22Rv1 (cell line): ENCODE measurements around the gene MAMLD1.

Experiments
- H3K27ac ChIP-seq: fragments of 450-650 bp; 2 replicates; pipeline ENCODE4 v1.5.1; 2017
- ZFX ChIP-seq: fragments of 450-650 bp; IDR thresholded peaks from 2 replicates; pipeline ENCODE4 v1.6.1; 2017; ENCODE audit warnings: antibody characterized with exemption, borderline replicate concordance
- TF ChIP-seq, protein P1 (sequence below): fragments of 450-650 bp; IDR thresholded peaks from 2 replicates; pipeline ENCODE4 v1.5.1; 2017; ENCODE audit warnings: mild to moderate bottlenecking

Gene MAMLD1

DNA sequence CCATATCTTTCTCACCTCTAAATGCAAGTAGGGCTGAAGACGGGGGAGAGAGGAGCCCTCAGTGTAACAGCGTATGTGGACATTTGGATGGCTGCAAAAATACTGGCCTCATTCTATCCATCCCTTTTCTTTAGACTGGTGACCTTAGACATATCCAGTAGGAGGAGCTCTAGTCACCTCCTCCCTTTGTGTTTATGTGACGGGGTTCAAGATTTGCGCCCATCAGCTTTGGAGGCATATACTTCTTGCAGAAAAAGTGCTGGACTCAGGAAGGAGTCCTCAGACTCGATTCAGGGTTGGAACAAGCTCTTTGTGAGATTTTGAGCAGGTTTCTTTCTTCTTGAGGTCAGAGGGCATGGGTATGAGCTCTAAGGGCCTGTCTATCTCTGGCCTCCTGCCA is 86.2 kb downstream of the MAMLD1 start:
- TF ChIP-seq, protein P1, sequence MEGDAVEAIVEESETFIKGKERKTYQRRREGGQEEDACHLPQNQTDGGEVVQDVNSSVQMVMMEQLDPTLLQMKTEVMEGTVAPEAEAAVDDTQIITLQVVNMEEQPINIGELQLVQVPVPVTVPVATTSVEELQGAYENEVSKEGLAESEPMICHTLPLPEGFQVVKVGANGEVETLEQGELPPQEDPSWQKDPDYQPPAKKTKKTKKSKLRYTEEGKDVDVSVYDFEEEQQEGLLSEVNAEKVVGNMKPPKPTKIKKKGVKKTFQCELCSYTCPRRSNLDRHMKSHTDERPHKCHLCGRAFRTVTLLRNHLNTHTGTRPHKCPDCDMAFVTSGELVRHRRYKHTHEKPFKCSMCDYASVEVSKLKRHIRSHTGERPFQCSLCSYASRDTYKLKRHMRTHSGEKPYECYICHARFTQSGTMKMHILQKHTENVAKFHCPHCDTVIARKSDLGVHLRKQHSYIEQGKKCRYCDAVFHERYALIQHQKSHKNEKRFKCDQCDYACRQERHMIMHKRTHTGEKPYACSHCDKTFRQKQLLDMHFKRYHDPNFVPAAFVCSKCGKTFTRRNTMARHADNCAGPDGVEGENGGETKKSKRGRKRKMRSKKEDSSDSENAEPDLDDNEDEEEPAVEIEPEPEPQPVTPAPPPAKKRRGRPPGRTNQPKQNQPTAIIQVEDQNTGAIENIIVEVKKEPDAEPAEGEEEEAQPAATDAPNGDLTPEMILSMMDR = no peak
- no peak for TF ChIP-seq ZFX

DNA sequence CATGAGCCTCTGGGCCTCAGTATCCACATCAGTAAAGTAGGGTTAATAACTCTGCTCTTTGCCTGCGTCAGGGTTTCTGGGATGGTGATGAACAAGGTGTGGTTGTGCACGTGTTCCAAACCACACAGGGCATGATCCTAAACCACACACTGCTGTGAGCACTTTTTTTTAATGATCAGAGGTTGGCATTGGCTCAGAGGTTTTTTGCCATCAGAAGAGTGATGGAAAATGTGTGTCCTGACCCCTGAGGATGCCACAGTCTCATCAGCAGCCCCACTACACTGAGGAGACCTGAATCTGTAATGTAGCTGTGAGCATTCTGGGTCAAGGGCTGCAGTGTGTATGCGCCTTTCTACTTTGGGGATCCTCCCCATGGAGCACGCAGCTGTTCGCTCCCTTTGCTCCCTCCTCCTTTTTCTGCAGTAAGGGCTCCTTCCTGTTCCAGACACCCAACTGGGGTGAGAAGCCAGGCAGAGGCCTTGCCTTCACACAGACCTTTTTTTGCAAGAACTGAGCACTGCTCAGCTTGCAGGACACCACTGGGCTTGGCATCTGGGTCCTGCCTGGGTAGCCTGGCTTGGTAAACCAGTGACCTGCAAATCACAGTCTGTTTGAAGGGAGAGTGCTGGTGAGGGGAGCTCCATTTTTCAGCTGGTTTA is 87.5 kb downstream of the MAMLD1 start:
- H3K27ac ChIP-seq = no peak overlapping the region
- TF ChIP-seq, protein P1 = no peak
- no peak for TF ChIP-seq ZFX

More for the DNA sequence above, 86.2 kb downstream of the MAMLD1 start:
- H3K27ac ChIP-seq = no peak overlapping the region

DNA sequence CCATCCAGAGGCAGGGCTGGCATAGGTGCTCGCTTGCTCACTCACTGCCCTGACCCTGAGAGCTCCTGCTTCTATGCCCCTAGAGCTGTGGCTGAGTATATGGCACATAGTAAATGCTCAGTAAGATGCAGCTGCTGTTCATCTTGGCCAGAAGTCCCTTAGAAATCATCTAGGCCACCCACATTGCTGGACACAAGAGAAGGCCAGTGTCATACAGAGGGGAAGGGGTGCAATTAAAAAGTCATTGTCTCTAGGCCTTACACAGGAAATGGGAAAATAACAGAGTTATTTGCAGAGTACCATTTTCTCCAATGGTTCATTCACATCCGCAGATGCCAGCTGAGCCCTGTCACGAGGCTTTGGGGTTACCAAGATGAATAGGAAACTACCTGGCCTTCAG is 88.8 kb downstream of the MAMLD1 start:
- TF ChIP-seq ZFX = no peak
- TF ChIP-seq, protein P1 = no peak
- H3K27ac ChIP-seq = no peak overlapping the region

DNA sequence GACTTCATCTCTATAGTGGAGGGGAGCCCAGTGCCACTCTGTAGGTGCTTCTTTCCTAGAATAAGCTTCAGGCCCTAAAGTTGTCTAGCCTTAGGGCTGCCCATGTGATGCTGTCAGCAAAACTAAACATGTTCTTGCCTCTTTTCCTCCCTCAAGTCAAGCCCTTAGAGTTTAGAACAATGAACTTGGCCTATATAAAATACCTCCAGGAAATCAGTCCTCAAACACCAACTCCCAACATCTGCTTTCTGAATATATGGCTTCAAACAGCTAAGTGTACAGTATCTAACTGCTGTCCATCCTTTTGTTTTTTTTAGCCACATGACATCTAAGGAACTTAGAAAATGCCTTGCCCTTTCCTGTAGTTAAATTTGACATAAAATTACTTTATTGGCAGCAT is 91.0 kb downstream of the MAMLD1 start:
- H3K27ac ChIP-seq = no peak overlapping the region
- no peak for TF ChIP-seq ZFX
- TF ChIP-seq, protein P1 = no peak

DNA sequence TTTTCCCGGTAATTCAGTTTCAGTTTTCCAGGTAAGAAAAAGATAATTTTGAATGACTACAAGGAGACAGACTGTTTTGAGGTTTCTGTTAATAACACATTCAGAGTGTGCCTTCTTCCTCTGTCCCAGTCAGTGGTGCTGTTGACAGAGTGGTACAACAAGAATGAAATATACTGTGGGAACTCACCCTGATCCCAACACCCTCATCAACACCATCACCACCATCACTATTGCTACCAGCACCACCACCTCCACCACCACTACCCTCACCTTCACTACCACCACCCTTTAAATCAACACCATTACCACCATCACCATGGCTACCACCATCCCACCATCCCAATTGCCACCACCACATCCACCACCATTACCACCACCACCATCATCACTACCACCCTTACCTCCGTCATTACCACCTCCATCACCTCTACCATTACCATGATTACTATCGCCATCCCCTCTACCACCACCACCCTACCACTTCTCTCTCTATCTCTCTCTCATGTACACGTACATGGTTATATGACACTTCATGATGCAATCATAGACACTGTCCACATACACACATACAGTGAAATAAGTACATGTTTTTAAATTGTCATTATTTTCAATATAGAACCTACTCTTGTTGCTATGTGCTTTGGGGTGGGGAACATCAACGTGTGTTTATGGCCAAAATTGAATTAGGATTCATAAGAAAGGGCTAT is 91.5 kb downstream of the MAMLD1 start:
- TF ChIP-seq ZFX = no peak
- TF ChIP-seq, protein P1 = no peak
- no peak overlapping the region for H3K27ac ChIP-seq

DNA sequence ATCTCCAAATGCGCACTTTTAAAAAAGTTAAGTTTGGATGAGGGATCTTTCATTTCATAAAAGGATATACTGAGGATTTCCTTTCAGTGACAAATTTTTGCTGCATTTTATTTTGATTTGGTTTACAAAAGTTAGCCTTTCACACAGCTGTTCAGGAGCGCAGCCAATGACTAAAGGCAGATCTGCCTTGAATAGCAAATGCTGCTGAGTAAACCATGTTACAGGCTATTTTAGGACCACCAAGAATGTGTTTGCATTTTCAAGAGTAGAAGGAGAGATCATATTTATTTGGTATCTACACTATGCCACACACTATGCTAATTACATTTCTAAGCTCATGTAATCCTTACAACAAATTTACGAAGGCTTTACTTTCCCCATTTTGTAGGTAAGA is 92.1 kb downstream of the MAMLD1 start:
- no peak overlapping the region for H3K27ac ChIP-seq
- TF ChIP-seq, protein P1 = no peak
- no peak for TF ChIP-seq ZFX

DNA sequence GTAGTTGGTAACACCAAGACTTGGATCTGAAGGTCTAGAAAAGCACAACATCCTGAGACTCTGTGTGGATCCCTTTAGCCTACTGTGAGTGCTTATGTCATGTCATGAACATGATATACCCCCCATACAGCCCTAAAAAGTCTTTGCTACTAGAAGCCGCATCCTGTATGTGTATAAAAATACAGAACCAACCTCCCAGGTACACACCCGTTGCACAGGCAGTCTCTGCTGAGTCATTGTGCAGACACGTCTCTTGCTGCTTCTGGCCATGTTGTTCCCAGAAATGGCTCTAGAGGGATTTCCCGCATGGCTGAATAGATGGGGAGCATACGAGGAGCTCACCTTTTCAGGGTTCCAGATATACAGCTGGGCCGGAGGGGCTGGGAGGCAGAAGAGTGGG is 93.3 kb downstream of the MAMLD1 start:
- no peak overlapping the region for H3K27ac ChIP-seq
- no peak for TF ChIP-seq ZFX
- TF ChIP-seq, protein P1 = no peak
